Stimulated activated CD4-positive, alpha-beta T cell treated with anti-CD3 and anti-CD28 coated beads, TNF-alpha, amount 100 ng/mL, for 4 hours (primary cell): ENCODE data around the gene TMEM269.
"Not testable (repeated sequence)": the region's sequence is repeated elsewhere in the genome, so short reads cannot be mapped to it uniquely, and the experiment has no call there.

Source experiments
- DNase-seq, 3 experiments: peaks; one replicate each; pipeline ENCODE4 v3.0.0-alpha.2; 2020; ENCODE audit warnings: low read depth in 3 of 3

Gene TMEM269

GRCh38 chr1:42774928-42775526, 9.8 kb upstream of the TMEM269 start:
- DNase-seq, result no peak

GRCh38 chr1:42776502-42776901, 8.3 kb upstream of the TMEM269 start:
- DNase-seq, result no peak

DNA sequence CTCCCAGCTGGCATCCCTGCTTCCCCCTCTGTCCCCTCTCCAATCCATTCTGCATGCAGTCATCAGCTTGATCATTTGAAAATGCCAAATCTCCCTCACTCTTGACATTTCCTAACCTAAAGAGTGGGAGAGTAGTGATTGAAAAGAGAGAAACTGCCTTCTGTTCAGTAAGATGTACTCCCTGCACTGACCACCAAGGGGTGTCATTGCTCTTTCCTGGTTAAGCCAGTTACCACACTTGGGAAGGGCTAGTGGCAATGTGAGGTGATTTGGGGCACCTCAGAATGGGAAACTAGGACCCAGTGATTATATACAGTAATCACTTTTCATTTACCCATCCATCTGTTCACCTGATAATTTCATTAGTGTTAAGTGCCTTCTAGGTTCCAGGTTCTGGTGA, 6.9 kb upstream of the TMEM269 start:
- DNase-seq, result no peak

DNA sequence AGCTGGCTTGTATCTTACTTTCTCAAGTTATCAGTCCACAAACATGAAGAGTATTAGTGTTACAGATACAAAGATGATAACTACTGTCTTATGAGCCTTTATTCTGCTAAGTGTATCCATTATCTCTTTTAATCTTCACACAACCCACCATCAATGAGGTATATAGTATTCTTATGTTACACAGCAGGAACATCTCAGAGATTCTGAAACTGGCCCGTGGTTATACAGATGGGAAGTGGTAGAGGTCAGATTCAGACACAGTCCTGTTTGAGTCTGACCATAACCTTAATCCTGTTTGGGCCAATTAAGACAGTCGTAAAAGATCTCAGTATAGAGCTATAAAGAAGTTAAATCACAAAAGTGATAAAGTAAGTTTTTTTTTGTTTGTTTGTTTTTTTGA, 5.1 kb upstream of the TMEM269 start:
- no peak for DNase-seq

DNA sequence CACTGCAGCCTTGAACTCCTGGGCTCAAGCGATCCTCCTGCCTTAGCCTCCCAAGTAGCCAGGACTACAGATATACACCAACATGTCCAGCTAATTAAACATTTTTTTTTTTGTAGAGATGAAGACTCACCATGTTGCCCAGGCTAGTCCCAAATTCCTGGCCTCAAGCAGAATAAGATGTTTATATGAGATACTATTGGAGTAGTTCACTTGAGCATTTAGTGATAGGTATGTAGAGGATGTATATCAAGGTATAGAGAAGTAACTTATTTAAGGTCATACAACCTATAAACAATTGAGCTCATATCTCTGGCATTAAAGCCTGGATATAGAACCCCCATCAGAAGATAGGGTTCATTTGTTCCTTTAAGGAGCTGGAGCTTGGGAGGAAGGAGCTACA, 4.6 kb upstream of the TMEM269 start:
- DNase-seq, result no peak

GRCh38 chr1:42783092-42783491, 1.7 kb upstream of the TMEM269 start:
- no peak for DNase-seq

DNA sequence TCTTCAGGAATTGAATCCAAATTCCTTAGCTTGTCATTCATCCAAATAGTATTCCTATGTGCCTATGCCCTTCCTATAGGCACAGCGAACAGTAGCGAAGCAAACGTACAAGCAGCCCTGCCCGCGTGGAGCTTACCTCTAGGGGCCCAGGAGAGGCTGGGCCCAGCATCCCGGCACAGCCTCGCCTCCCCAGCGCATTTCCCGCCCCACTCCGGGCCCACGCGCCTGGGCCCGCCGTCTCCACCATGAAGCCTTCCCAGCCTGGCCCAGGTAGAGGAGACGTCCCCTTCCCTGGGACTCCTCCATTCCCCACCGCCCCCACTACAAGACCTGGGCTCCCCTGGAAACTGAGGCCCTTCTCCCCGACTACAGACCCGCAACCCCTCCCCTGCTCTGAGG, 245 bp upstream of the TMEM269 start:
- no peak for DNase-seq

DNA sequence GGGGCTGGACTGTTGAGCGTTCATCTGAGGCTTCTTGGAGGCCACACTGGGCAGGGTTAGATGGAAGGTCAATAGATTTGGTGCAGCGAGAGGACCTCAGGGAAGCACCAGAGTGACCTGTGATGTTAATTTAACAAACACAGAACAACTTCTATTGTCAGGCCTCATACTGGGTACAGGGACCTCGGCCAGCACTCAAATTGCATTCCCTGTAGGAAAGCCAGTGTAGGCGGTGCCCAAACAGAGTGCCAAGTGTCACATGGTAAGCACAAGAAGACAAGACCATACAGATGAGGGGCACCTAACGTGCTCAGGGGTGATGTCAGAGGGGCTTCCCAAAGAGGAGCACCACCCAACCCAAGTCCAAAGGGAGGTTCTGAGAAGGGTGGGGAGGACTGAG, 1.3 kb downstream of the TMEM269 start:
- no peak for DNase-seq

DNA sequence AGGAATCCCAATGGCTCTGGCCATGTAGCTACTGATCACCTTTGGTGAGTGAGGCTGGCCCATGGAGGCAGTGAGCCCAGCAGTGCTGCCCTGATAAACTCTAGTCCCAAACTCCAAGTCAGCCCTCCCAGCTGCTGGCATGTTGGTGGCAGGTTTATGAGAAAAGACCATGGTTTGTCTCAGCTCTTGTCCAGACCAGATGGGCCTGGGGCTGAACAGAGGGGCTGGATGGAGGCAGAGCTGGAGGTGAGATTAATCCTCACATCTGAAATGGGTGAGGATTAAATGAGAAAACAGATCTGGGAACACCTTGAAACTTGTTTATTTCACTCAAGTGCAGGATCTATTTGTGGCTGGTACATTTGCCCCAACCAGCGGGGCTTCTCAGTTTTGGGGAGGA, 3.2 kb downstream of the TMEM269 start:
- no peak for DNase-seq

DNA sequence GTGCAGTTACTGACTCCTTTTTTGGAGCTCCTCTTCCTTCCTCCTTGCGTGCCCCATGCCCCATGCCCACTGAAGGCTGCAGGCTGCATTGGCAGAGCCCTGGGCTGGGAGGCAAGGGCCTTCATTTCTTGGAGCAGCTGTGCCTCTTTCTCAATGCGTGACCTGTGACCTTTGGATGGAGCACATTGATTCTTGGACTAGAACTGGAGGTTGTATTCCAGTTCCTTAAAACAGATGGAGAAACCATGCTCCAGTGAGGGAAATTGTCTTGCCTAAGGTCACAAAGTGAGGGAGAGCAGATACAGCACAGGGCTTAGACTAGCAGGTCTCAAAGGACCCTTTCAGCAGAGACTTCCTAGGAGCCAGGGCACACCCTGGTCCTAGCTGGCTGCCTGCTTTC, 9.0 kb downstream of the TMEM269 start:
- no peak for DNase-seq

- DNase-seq, result no peak
Measured at GRCh38 chr1:42797414-42797813, 12.6 kb downstream of the TMEM269 start.

DNA sequence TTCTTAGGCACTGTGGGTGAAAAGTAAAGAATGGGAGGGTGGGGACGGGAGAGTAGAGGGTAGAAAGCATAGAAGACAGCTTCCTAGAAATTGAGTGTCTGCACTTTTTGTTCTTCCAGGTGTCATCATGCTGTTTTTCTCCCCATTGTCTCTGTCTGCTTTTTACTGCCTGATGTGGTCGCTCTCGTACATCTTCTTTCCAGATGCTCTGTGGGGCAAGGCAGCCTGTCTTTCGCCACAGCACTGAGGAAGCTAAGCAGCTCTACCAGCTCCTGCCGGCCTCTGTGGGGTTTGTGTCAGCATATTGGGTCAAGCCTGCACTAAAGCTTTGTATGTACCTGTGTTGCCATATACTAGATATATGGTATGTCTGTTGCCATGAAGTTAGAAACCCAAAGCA, 13.2 kb downstream of the TMEM269 start:
- DNase-seq, result no peak

DNA sequence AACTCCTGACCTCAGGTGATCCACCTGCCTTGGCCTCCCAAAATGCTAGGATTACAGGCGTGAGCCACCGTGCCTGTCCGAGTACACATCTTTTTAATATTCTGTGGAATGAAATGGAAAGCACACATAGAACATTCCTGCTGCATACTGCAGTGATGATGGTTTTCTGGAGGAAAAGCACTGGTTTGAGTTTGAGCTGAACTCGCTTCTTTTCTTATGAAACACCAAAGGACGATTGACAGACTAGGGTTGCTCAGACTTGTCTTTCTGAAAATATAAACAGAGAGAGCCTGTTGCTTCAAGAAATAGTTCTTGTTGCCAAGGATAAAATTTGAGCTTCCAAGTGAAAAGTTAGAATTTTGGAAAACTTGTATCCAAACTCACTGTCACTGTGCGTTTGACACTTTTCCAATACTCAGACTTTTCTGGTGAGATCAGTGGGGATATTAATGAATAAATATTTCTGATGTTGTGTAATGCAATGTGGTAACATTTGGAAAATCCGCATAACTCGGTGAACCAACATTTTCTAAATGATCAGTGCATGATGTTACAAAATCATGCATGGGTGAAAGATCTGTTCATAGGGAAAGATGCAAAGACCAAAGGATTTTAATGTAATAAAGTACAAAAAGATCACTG, 17.2 kb downstream of the TMEM269 start:
- no peak for DNase-seq

GRCh38 chr1:42806171-42806570, 21.4 kb downstream of the TMEM269 start:
- DNase-seq, result no peak

GRCh38 chr1:42806593-42806992, 21.8 kb downstream of the TMEM269 start:
- DNase-seq, result no peak

DNA sequence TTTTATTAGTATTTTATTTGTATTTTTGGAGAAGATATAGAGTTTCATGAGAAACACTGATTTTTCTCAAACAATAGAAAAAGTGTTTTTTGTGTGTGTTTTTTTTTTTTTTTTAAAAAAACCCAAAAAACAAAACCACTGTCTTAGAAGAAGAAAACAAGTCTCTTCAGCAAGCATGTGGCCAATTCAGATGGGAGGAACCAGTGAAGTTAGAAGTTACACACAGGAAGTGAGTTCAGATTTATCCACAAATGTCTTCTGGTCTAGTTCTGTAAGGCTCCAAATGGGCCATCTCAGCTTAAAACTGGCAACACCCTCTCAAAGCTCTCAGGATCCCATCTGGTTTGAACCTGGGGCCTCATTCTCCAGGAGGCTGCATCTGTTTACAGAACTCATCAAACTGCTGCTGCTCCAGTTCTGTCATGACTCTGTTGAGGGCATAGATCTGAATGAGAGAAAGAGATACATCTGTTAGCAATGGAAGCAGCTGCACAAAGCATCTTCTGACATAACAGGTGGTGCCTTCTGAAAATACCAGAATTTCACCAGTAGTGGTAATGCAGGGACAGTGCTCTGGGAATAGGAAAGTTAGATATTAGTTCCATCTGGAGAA, 22.4 kb downstream of the TMEM269 start:
- no peak for DNase-seq

DNA sequence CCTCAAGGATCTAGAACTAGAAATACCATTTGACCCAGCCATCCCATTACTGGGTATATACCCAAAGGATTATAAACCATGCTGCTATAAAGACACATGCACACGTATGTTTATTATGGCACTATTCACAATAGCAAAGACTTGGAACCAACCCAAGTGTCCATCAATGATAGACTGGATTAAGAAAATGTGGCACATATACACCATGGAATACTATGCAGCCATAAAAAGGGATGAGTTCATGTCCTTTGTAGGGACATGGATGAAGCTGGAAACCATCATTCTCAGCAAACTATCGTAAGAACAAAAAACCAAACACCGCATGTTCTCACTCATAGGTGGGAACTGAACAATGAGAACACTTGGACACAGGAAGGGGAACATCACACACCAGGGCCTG, 30.0 kb downstream of the TMEM269 start:
- DNase-seq, result not testable (repeated sequence)

DNA sequence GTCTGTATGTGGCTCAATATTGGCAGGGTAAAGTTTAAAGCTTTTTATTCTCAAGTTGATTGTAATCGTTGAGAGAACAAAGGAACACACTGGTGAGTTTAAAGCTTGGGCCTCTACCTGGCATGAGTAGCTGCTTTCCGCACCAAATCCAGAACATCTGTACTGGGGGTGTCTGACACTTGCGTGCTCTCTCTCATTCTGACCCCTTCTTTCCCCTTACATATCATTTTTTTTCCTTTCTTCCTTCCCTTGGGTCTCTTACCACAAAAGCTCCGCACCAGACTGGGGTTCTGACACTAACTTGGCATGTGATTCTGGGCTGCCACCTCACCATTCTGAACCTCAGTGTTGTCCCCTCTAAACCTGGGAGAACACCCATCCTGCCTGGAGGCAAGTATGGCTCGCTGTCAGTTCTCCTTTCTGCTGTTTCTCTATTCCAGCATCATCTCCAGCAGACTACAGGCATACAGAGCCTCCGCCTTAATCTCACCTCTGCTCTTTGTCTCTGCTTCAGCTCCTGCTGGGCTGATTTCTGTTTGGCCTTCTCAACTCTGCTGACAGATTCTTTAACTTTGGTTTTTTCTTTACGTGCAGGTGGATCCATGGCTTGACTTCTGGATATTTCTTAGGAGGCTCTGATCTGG, 31.3 kb downstream of the TMEM269 start:
- no peak for DNase-seq

GRCh38 chr1:42816585-42817439, 32.0 kb downstream of the TMEM269 start, which contains the start of the genes ERMAP and SVBP:
TSS of gene ERMAP (plus strand) at chr1:42817122. CDS start at chr1:42830449, 13,327 bp downstream.
TSS of gene SVBP (minus strand) at chr1:42817397. CDS start at chr1:42816544, 853 bp downstream.
- DNase-seq, result peak; percentile 94 to 96 (median 95)

- DNase-seq, result no peak
Measured at GRCh38 chr1:42817440-42817767, 32.6 kb downstream of the TMEM269 start.

DNA sequence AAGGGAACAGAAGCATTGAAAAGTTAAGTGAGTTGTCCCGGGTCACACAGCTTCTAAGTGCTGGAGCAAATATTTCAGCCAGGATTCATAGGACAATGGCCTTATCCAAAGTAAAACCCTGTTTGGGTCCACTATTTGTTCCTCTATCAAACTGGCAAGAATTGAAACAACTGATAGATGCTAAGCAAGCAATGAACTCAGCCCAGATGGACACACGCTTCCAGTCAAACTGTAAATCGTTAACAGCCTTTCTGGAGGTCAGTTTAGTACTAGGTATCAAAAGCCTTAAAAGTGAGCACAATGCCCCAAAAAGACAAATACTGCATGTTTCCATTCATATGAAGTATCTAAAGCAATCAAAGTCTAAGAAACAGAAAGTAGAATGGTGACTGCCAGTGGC, 33.2 kb downstream of the TMEM269 start:
- no peak for DNase-seq

GRCh38 chr1:42820813-42821212, 36.0 kb downstream of the TMEM269 start:
- DNase-seq, result no peak
